A673 (cell line): Measurements from ENCODE around the gene PHF21A. TPM values are rescaled to one million over a fixed set of nuclear protein-coding genes. Genes with fewer than 3 reads are reported as not detected.

Experiments used
- BruUV-seq: library from RNA; stranded (reverse); fragments of 400-500 nt; replicated peaks from 2 replicates; lab custom pipeline; 2021; lab: Mats Ljungman, UMichigan
- CTCF ChIA-PET: fragments of 300-600 bp; sonication (Branson Sonifier 250); formaldehyde crosslinking; loops from one replicate; lab custom pipeline; 2022; ENCODE audit warnings: antibody characterized with exemption; lab: Charles Lee
- POLR2A ChIA-PET: fragments of 300-600 bp; sonication (Branson Sonifier 250); formaldehyde crosslinking; loops from one replicate; lab custom pipeline; 2022; ENCODE audit warnings: antibody characterized with exemption; ENCODE audit not compliant: low non-redundant PET; lab: Charles Lee
- DNase-seq: peaks from one replicate; pipeline ENCODE4 v3.0.0-alpha.2; 2015; ENCODE audit warnings: low spot score
- H3K27ac ChIP-seq: fragments of 200-600 bp; sonication (generic); 2 replicates; pipeline ENCODE4 v1.5.1; 2016; ENCODE audit warnings: mixed run types, low read depth, mild to moderate bottlenecking, mixed read lengths, antibody characterized with exemption, low read length; ENCODE audit not compliant: poor library complexity, severe bottlenecking
- H3K27me3 ChIP-seq: fragments of 200-600 bp; sonication (generic); replicated peaks from 2 replicates; pipeline ENCODE4 v1.6.1; 2017; ENCODE audit warnings: mixed run types, low read depth, mild to moderate bottlenecking, mixed read lengths, antibody characterized with exemption, low read length; ENCODE audit not compliant: insufficient read depth, poor library complexity
- H3K36me3 ChIP-seq: fragments of 200-600 bp; sonication (generic); 2 replicates; pipeline ENCODE4 v1.6.1; 2016; ENCODE audit warnings: mixed run types, mild to moderate bottlenecking, mixed read lengths, antibody characterized with exemption, low read length; ENCODE audit not compliant: insufficient read depth, poor library complexity, severe bottlenecking
- H3K4me1 ChIP-seq: fragments of 200-600 bp; sonication (generic); 2 replicates; pipeline ENCODE4 v1.6.1; 2017; ENCODE audit warnings: mixed run types, mild to moderate bottlenecking, mixed read lengths, antibody characterized with exemption, low read length; ENCODE audit not compliant: insufficient read depth, poor library complexity, severe bottlenecking
- H3K4me3 ChIP-seq: fragments of 200-600 bp; sonication (generic); 2 replicates; pipeline ENCODE4 v1.5.1; 2016; ENCODE audit warnings: low read depth, mixed run types, mild to moderate bottlenecking, mixed read lengths, low read length; ENCODE audit not compliant: poor library complexity, severe bottlenecking
- H3K9me3 ChIP-seq: fragments of 200-600 bp; sonication (generic); 2 replicates; pipeline ENCODE4 v1.6.1; 2016; ENCODE audit warnings: mixed run types, low read depth, mild to moderate bottlenecking, mixed read lengths, antibody characterized with exemption, low read length; ENCODE audit not compliant: poor library complexity, severe bottlenecking
- CTCF ChIP-seq: fragments of 300-800, 200-600 bp; sonication (generic); conservative IDR thresholded peaks from 2 replicates; pipeline ENCODE4 v1.5.1; 2017; ENCODE audit warnings: low read depth, mild to moderate bottlenecking, antibody characterized with exemption, low read length, moderate library complexity, mixed read lengths
- EZH2 ChIP-seq: fragments of 200-600 bp; sonication (generic); IDR thresholded peaks from 2 replicates; pipeline ENCODE4 v1.6.1; 2017; ENCODE audit warnings: borderline replicate concordance, low read depth, mild to moderate bottlenecking, mixed read lengths, antibody characterized with exemption, low read length; ENCODE audit not compliant: poor library complexity, severe bottlenecking
- intact Hi-C: fragments of 100-400 bp; cut with micrococcal nuclease; formaldehyde crosslinking; loops from one replicate; pipeline ENCODE4 v1.10.0; 2022; ENCODE audit not compliant: unreplicated experiment
- total RNA-seq: library from RNA; stranded (reverse); gene quantifications from 2 replicates; pipeline ENCODE4 v1.2.3, GENCODE V29; 2021

Gene PHF21A
- total RNA-seq, 1 experiment from 2014 or later: 77.2 TPM

- BruUV-seq: no TSS peak
- ChIA-PET CTCF (no interaction called here), POLR2A (no interaction called here)
- Histone ChIP-seq H3K9me3 (no peaks in the 10 kb centered on the region), H3K36me3 (no peaks in the 10 kb centered on the region), H3K27ac (no peak overlapping the region), H3K27me3 (no peaks in the 10 kb centered on the region), H3K4me3 (no peak overlapping the region), H3K4me1 (peaks cover 38% of the 10 kb centered on the region)
- TF ChIP-seq EZH2: no peak
- no peak for TF ChIP-seq CTCF
- DNase-seq: peak; percentile 96
- intact Hi-C loops: no loop called here
These were observed 8.2 kb downstream of the PHF21A start for GRCh38 chr11:46112961-46113607.

GRCh38 chr11:46108751-46109150 lies 12.5 kb downstream of the PHF21A start:
- ChIA-PET POLR2A (no interaction called here), CTCF (interaction anchor here (0.5 kb wide), 1 partner anchor 12 kb away, joined by 6 read pairs; no protein-coding TSS in a partner anchor)
- Histone ChIP-seq H3K36me3 (no peaks in the 10 kb centered on the region), H3K27ac (no peak overlapping the region), H3K4me3 (no peak overlapping the region), H3K9me3 (no peaks in the 10 kb centered on the region), H3K27me3 (no peaks in the 10 kb centered on the region), H3K4me1 (peaks cover 43% of the 10 kb centered on the region)
- no peak for TF ChIP-seq EZH2
- no peak for TF ChIP-seq CTCF
- intact Hi-C loops: no loop called here
- DNase-seq: no peak
- BruUV-seq: no TSS peak

- ChIA-PET CTCF (no interaction called here), POLR2A (no interaction called here)
- Histone ChIP-seq H3K9me3 (no peaks in the 10 kb centered on the region), H3K4me1 (peaks cover 42% of the 10 kb centered on the region), H3K27ac (no peak overlapping the region), H3K27me3 (no peaks in the 10 kb centered on the region), H3K36me3 (no peaks in the 10 kb centered on the region), H3K4me3 (no peak overlapping the region)
- intact Hi-C loops: no loop called here
- no TSS peak for BruUV-seq
- no peak for DNase-seq
- no peak for TF ChIP-seq EZH2
These were observed 13.5 kb downstream of the PHF21A start for GRCh38 chr11:46107780-46108179.

GRCh38 chr11:46107408-46107718 lies 13.9 kb downstream of the PHF21A start:
- CTCF ChIA-PET: no interaction called here
- POLR2A ChIA-PET: no interaction called here
- Histone ChIP-seq H3K36me3 (no peaks in the 10 kb centered on the region), H3K4me1 (peaks cover 38% of the 10 kb centered on the region), H3K27me3 (no peaks in the 10 kb centered on the region), H3K9me3 (no peaks in the 10 kb centered on the region), H3K4me3 (no peak overlapping the region), H3K27ac (no peak overlapping the region)
- intact Hi-C loops: no loop called here
- TF ChIP-seq CTCF (no peak), EZH2 (no peak)
- BruUV-seq: no TSS peak
- no peak for DNase-seq
